Right lobe of liver (tissue), 6 donors: ENCODE data around the gene SH3GL3. TPM values are rescaled to one million over a fixed set of nuclear protein-coding genes. Genes with fewer than 3 reads are reported as not detected.

Experiments
- ATAC-seq, 4 donors: fragments of 200-7000 bp; cut with Tn5 transposase; one replicate each; pipeline ENCODE4 v1.9.1; 2020; ENCODE audit warnings: mild to moderate bottlenecking in 4 of 4, moderate library complexity in 4 of 4
- DNase-seq, 3 donors: peaks; one replicate each; pipeline ENCODE4 v3.0.0-alpha.2; 2020
- H3K27ac ChIP-seq, 3 donors: fragments of 200-600 bp; one replicate each; pipeline ENCODE4 v1.8.0; 2022
- H3K27me3 ChIP-seq, 2 donors: fragments of 200-600 bp; one replicate each; pipeline ENCODE4 v1.8.0; 2022
- H3K36me3 ChIP-seq, 4 donors: fragments of 200-600 bp; sonication (generic) in 1 of 4; one replicate each; pipeline versions ENCODE4 v1.5.1 to v1.8.0; 2017 to 2022; ENCODE audit warnings: control low read depth in 1 of 4
- H3K4me1 ChIP-seq, 4 donors: fragments of 200-600 bp; sonication (generic) in 1 of 4; one replicate each; pipeline versions ENCODE4 v1.5.1 to v1.8.0; 2017 to 2022; ENCODE audit warnings: control low read depth in 1 of 4
- H3K4me3 ChIP-seq, 3 donors: fragments of 200-600 bp; one replicate each; pipeline ENCODE4 v1.8.0; 2022
- H3K9me3 ChIP-seq, 4 donors: fragments of 200-600 bp; sonication (generic) in 1 of 4; one replicate each; pipeline versions ENCODE4 v1.5.1 to v1.8.0; 2017 to 2022; ENCODE audit warnings: control low read depth in 1 of 4
- CTCF ChIP-seq, 4 donors: fragments of 200-600 bp in 3 of 4; fragments of 450-650 bp in 1 of 4; IDR thresholded peaks; one replicate each; pipeline versions ENCODE4 v1.5.1 to v1.8.0; 2016 to 2022; ENCODE audit warnings: antibody characterized with exemption in 4 of 4, mild to moderate bottlenecking in 2 of 4
- POLR2A ChIP-seq: fragments of 450-650 bp; IDR thresholded peaks from one replicate; pipeline ENCODE4 v1.6.1; 2017; ENCODE audit warnings: antibody characterized with exemption, mild to moderate bottlenecking
- WGBS: methylation state at CpG from one replicate; pipeline ENCODE4 v1.1.6; 2018; ENCODE audit warnings: low coverage, low lambda C conversion rate; ENCODE audit not compliant: insufficient coverage; ENCODE audit errors: missing lambda C conversion rate; 5-methylcytosine and 5-hydroxymethylcytosine counted together
- intact Hi-C, 2 donors: fragments of 100-400 bp; cut with DNase I; formaldehyde crosslinking; loops; one replicate each; pipeline versions ENCODE4 v1.11.2 to v1.14.1; 2022
- long read RNA-seq: library from polyadenylated mRNA; unstranded; transcript quantifications from one replicate; pipeline ENCODE4 v2.0.0, GENCODE V29; 2019
- total RNA-seq, 6 experiments: library from RNA; depleted of rRNA in 2 of 6; stranded (reverse); fragments of >200 nt in 2 of 6; fragmentation: NEBNext Ultra II Directional in 3 of 6; extraction: Animal tissue kit (Norgen Biotek cat#: 25700) in 3 of 6; gene quantifications; one replicate each; pipeline versions ENCODE4 v1.1.0 to v1.2.4, GENCODE V29; 2016 to 2023
- donor health status: DM: no; HTN: yes; CAD: no.
- donor health status: DM: no; HTN: no; CAD: no.
- donor health status: DM: no; HTN: no; CAD: no.
- donor health status: DM: no; HTN: yes; CAD: no.
- donor health status: DM: no; HTN: yes; CAD: no.

The SH3GL3 gene
- total RNA-seq: not detected
- long read RNA-seq: 0 reads

GRCh38 chr15:83446904-83447709, at the start of gene SH3GL3:
SH3GL3 (plus strand) TSS chr15:83447341; CDS start chr15:83447534, 193 bp downstream.
- H3K9me3 ChIP-seq: no peaks in the 10 kb centered on the region
- H3K36me3 ChIP-seq: no peaks in the 10 kb centered on the region
- no peak within 1 kb of the TSS for H3K27ac ChIP-seq
- 2% methylated on average over 8 of the region's 68 CpGs for WGBS
- ATAC-seq (peak; percentile 78 to 93 (median 90)), DNase-seq (peak; percentile 57 to 69 (median 65))
- intact Hi-C loops: no loop called here
- no peaks in the 10 kb centered on the region for H3K27me3 ChIP-seq
- no peak for TF ChIP-seq POLR2A
- no peak for TF ChIP-seq CTCF (IDR thresholded peaks at IDR 0.05)
- peaks cover 0 to 8% (median 0%) of the 10 kb centered on the region in 4 donors for H3K4me1 ChIP-seq
- peak within 1 kb of the TSS; percentile 6 to 23 (median 16) for H3K4me3 ChIP-seq

- no peak for ATAC-seq
- H3K27me3 ChIP-seq: no peaks in the 10 kb centered on the region
- 79% methylated on average over 8 of the region's 8 CpGs for WGBS
- no peak for TF ChIP-seq POLR2A
- no peak for TF ChIP-seq CTCF (IDR thresholded peaks at IDR 0.05)
- H3K9me3 ChIP-seq: no peaks in the 10 kb centered on the region
- H3K36me3 ChIP-seq: no peaks in the 10 kb centered on the region
- intact Hi-C loops: no loop called here
- no peak overlapping the region for H3K27ac ChIP-seq
- no peaks in the 10 kb centered on the region for H3K4me1 ChIP-seq
- no peak overlapping the region for H3K4me3 ChIP-seq
- DNase-seq: no peak
Measured at GRCh38 chr15:83398626-83399025, 48.5 kb upstream of the SH3GL3 start.

- H3K4me3 ChIP-seq: no peak overlapping the region
- WGBS: 33% methylated on average over 2 of the region's 3 CpGs
- intact Hi-C loops: no loop called here
Measured at GRCh38 chr15:83404121-83404520, 43.0 kb upstream of the SH3GL3 start.

GRCh38 chr15:83410532-83410931, 36.6 kb upstream of the SH3GL3 start:
- no peaks in the 10 kb centered on the region for H3K9me3 ChIP-seq
- DNase-seq: no peak
- no peaks in the 10 kb centered on the region for H3K4me1 ChIP-seq
- no peaks in the 10 kb centered on the region for H3K27me3 ChIP-seq
- H3K27ac ChIP-seq: no peak overlapping the region
- intact Hi-C loops: no loop called here
- ATAC-seq: no peak
- WGBS: 59% methylated on average over 5 of the region's 6 CpGs
- H3K4me3 ChIP-seq: no peak overlapping the region
- no peaks in the 10 kb centered on the region for H3K36me3 ChIP-seq
- TF ChIP-seq CTCF (IDR thresholded peaks at IDR 0.05): no peak
- no peak for TF ChIP-seq POLR2A

More at GRCh38 chr15:83404121-83404520, 43.0 kb upstream of the SH3GL3 start:
- ATAC-seq (no peak), DNase-seq (no peak)
- Histone ChIP-seq H3K36me3 (no peaks in the 10 kb centered on the region), H3K4me1 (no peaks in the 10 kb centered on the region), H3K9me3 (no peaks in the 10 kb centered on the region), H3K27ac (no peak overlapping the region), H3K27me3 (no peaks in the 10 kb centered on the region)
- TF ChIP-seq POLR2A (no peak), CTCF (IDR thresholded peaks at IDR 0.05) (no peak)
